OCI-LY7 (cell line): ENCODE data around the gene NTHL1. TPM values are rescaled to one million over a fixed set of nuclear protein-coding genes. Genes with fewer than 3 reads are reported as not detected.

ENCODE experiments used
- BruUV-seq: library from RNA; stranded (reverse); fragments of 400-500 nt; replicated peaks from 2 replicates; lab custom pipeline; 2021; lab: Mats Ljungman, UMichigan
- CTCF ChIA-PET: fragments of 300-600 bp; sonication (Branson Sonifier 250); formaldehyde crosslinking; loops from one replicate; lab custom pipeline; 2022; ENCODE audit warnings: antibody characterized with exemption; ENCODE audit not compliant: unreplicated experiment; lab: Charles Lee
- POLR2A ChIA-PET: fragments of 300-600 bp; sonication (Branson Sonifier 250); formaldehyde crosslinking; loops from one replicate; lab custom pipeline; 2022; ENCODE audit warnings: antibody characterized with exemption; lab: Charles Lee
- DNase-seq: peaks from one replicate; pipeline ENCODE4 v3.0.0-alpha.2; 2015; ENCODE audit warnings: low spot score
- H2AFZ ChIP-seq: fragments of 200-600 bp; sonication (generic), shearing (Covaris generic); 2 replicates; pipeline ENCODE4 v1.6.1; 2014; ENCODE audit warnings: mild to moderate bottlenecking, antibody characterized with exemption, low read length, moderate library complexity
- H3K27ac ChIP-seq: fragments of 200-600 bp; sonication (generic); 2 replicates; pipeline ENCODE4 v1.5.1; 2014; ENCODE audit warnings: mixed run types, low read depth, mild to moderate bottlenecking, moderate library complexity, low read length, inconsistent platforms; ENCODE audit not compliant: poor library complexity, severe bottlenecking
- H3K36me3 ChIP-seq: fragments of 200-600 bp; sonication (generic); 2 replicates; pipeline ENCODE4 v1.6.1; 2014; ENCODE audit warnings: mild to moderate bottlenecking, antibody characterized with exemption, low read length, moderate library complexity, mixed read lengths; ENCODE audit not compliant: insufficient read depth
- H3K4me1 ChIP-seq: fragments of 200-600 bp; sonication (generic); 2 replicates; pipeline ENCODE4 v1.5.1; 2014; ENCODE audit warnings: mild to moderate bottlenecking, low read length; ENCODE audit not compliant: insufficient read depth, poor library complexity, severe bottlenecking
- H3K4me2 ChIP-seq: fragments of 200-600 bp; sonication (generic); 2 replicates; pipeline ENCODE4 v1.6.1; 2014; ENCODE audit warnings: mild to moderate bottlenecking, low read length
- H3K4me3 ChIP-seq: fragments of 200-600 bp; sonication (generic); 2 replicates; pipeline ENCODE4 v1.5.1; 2014; ENCODE audit warnings: mild to moderate bottlenecking, low read depth, low read length; ENCODE audit not compliant: poor library complexity, severe bottlenecking
- H3K79me2 ChIP-seq: fragments of 200-600 bp; sonication (generic); 2 replicates; pipeline ENCODE4 v1.6.1; 2016; ENCODE audit warnings: low read depth, mild to moderate bottlenecking, low read length, moderate library complexity, mixed read lengths; ENCODE audit not compliant: insufficient read depth
- H3K9me2 ChIP-seq: fragments of 200-600 bp; sonication (generic); 2 replicates; pipeline ENCODE4 v1.6.1; 2016; ENCODE audit warnings: mild to moderate bottlenecking, low read length, mixed read lengths; ENCODE audit not compliant: insufficient read depth
- H3K9me3 ChIP-seq: fragments of 200-600 bp; sonication (generic); 2 replicates; pipeline ENCODE4 v1.6.1; 2014; ENCODE audit warnings: mild to moderate bottlenecking, mixed run types, low read length, mixed read lengths
- H4K20me1 ChIP-seq: fragments of 200-600 bp; sonication (generic); 2 replicates; pipeline ENCODE4 v1.6.1; 2014; ENCODE audit warnings: mild to moderate bottlenecking, antibody characterized with exemption, low read length, moderate library complexity, mixed read lengths; ENCODE audit not compliant: insufficient read depth
- CTCF ChIP-seq: fragments of 200-600 bp; sonication (generic); conservative IDR thresholded peaks from 2 replicates; pipeline ENCODE4 v1.5.1; 2014; ENCODE audit warnings: mild to moderate bottlenecking, antibody characterized with exemption, low read length, moderate library complexity, mixed read lengths
- EZH2phosphoT487 ChIP-seq: fragments of 200-600 bp; sonication (generic); IDR thresholded peaks from 2 replicates; pipeline ENCODE4 v1.6.1; 2018; ENCODE audit warnings: low read depth, borderline replicate concordance, mild to moderate bottlenecking, mixed run types, antibody characterized with exemption, low read length, moderate library complexity, mixed read lengths
- intact Hi-C: fragments of 100-400 bp; cut with micrococcal nuclease; formaldehyde crosslinking; loops from one replicate; pipeline ENCODE4 v1.10.0; 2022; ENCODE audit not compliant: unreplicated experiment
- total RNA-seq, 2 experiments: library from RNA; depleted of rRNA in 1 of 2; stranded (reverse); fragments of >200 nt in 1 of 2; shearing (Covaris generic) in 1 of 2; gene quantifications; 2 replicates each; pipeline ENCODE4 v1.2.3, GENCODE V29; 2014 to 2022

NTHL1 gene
- total RNA-seq, 2 experiments from 2014 or later = 51.5 to 56.2 TPM

GRCh38 chr16:1992704-1993317, 54.8 kb downstream of the NTHL1 start:
- ChIA-PET CTCF (no interaction called here), POLR2A (interaction anchor here (0.9 kb wide), 1 partner anchor 54 kb away, joined by 4 read pairs; the partner anchor contains the start of genes NTHL1 and TSC2)
- Histone ChIP-seq H3K9me2 (no peaks in the 10 kb centered on the region), H3K9me3 (no peaks in the 10 kb centered on the region), H3K4me2 (no peak overlapping the region), H4K20me1 (no peaks in the 10 kb centered on the region), H2AFZ (0 out of 2 replicates have a peak overlapping the region, but pooled peaks have one; percentile 35), H3K36me3 (peaks cover 25% of the 10 kb centered on the region), H3K4me3 (no peak overlapping the region), H3K79me2 (no peaks in the 10 kb centered on the region), H3K27ac (no peak overlapping the region), H3K4me1 (peaks cover 36% of the 10 kb centered on the region)
- BruUV-seq = no TSS peak
- intact Hi-C loops = loop anchor here (2.0 kb wide), 1 partner anchor 28 kb away; the partner anchor contains the start of gene RPS2
- no peak for TF ChIP-seq CTCF
- no peak for TF ChIP-seq EZH2phosphoT487
- no peak for DNase-seq

GRCh38 chr16:1991948-1992703, 55.5 kb downstream of the NTHL1 start:
- Histone ChIP-seq H3K4me1 (peaks cover 36% of the 10 kb centered on the region), H3K27ac (peak overlapping the region; percentile 50), H4K20me1 (no peaks in the 10 kb centered on the region), H3K4me3 (peak overlapping the region; percentile 68), H3K9me3 (no peaks in the 10 kb centered on the region), H3K79me2 (no peaks in the 10 kb centered on the region), H3K4me2 (peak overlapping the region; percentile 80), H3K9me2 (no peaks in the 10 kb centered on the region), H2AFZ (peak overlapping the region; percentile 35; the same call in 1 of the 2 replicates), H3K36me3 (peaks cover 18% of the 10 kb centered on the region)
- intact Hi-C loops = loop anchor here (2.0 kb wide), 1 partner anchor 27 kb away; the partner anchor contains the start of gene RPS2
- CTCF ChIA-PET = interaction anchor here (0.6 kb wide), 1 partner anchor 145 kb away, joined by 3 read pairs; no protein-coding TSS in a partner anchor
- POLR2A ChIA-PET = interaction anchor here (0.9 to 1.0 kb wide), 2 partner anchors 20 to 55 kb away, joined by 3 to 4 read pairs; partner anchors contain the start of genes NTHL1, TBL3 and TSC2
- DNase-seq = peak; percentile 95
- TF ChIP-seq EZH2phosphoT487 = no peak
- no peak for TF ChIP-seq CTCF
- no TSS peak for BruUV-seq
